ENCODE results near the gene DUSP28. TPM values are rescaled to one million over a fixed set of nuclear protein-coding genes. Genes with fewer than 3 reads are reported as not detected.

The DUSP28 gene
- total RNA-seq, 1 experiment from 2014 or later, result 2.3 TPM

GRCh38 chr2:240585681-240586197 lies 25.6 kb downstream of the DUSP28 start:
- no peaks in the 10 kb centered on the region for H3K27me3 Mint-ChIP-seq (ENCODE audit: low read depth)
- ChIA-PET CTCF (interaction anchor here (0.8 to 4.0 kb wide), 12 partner anchors 9 to 255 kb away, joined by 3 to 40 read pairs (median 6); partner anchors contain the start of genes ANKMY1 and RNPEPL1), POLR2A (interaction anchor here (0.6 to 1.4 kb wide), 4 partner anchors 19 to 1061 kb away, joined by 3 to 6 read pairs (median 5); partner anchors contain the start of gene DUSP28)
- no peak for TF ChIP-seq SOX15 (CRISPR knock-in tag; IDR thresholded peaks at IDR 0.05)
- TF ChIP-seq ETV6 (CRISPR knock-in tag; IDR thresholded peaks at IDR 0.05), result no peak
- peak; percentile 70; the same call in 1 of the 2 replicates for TF ChIP-seq FOXP1 (CRISPR knock-in tag; IDR thresholded peaks at IDR 0.05; ENCODE audit: borderline replicate concordance)
- H3K36me3 Mint-ChIP-seq, result no peaks in the 10 kb centered on the region; the same call in 1 of the 2 replicates
- H3K4me1 Mint-ChIP-seq, result peaks cover 32% of the 10 kb centered on the region
- ATAC-seq (no peak), DNase-seq (ENCODE audit: low spot score) (no peak)
- no peaks in the 10 kb centered on the region for H3K9me3 Mint-ChIP-seq
- peak overlapping the region; percentile 97 for H3K4me3 Mint-ChIP-seq
- peak overlapping the region; percentile 86 for H3K27ac Mint-ChIP-seq

GRCh38 chr2:240586198-240586918 lies 26.2 kb downstream of the DUSP28 start, which contains the start of gene CAPN10:
CAPN10 (plus strand) TSS chr2:240586734; CDS start chr2:240586912, 178 bp downstream.
- ATAC-seq (peak; percentile 82), DNase-seq (ENCODE audit: low spot score) (peak; percentile 97)
- CTCF ChIA-PET, result interaction anchor here (0.8 to 4.0 kb wide), 15 partner anchors 8 to 254 kb away, joined by 3 to 40 read pairs (median 5); partner anchors contain the start of genes ANKMY1 and RNPEPL1
- H3K4me3 Mint-ChIP-seq, result peak within 1 kb of the TSS; percentile 97
- H3K36me3 Mint-ChIP-seq, result no peaks in the 10 kb centered on the region
- POLR2A ChIA-PET, result interaction anchor here (0.6 to 1.5 kb wide), 7 partner anchors 12 to 1038 kb away, joined by 3 to 6 read pairs (median 4); partner anchors contain the start of genes DUSP28 and KIF1A
- no peaks in the 10 kb centered on the region for H3K27me3 Mint-ChIP-seq (ENCODE audit: low read depth)
- peaks cover 32% of the 10 kb centered on the region for H3K4me1 Mint-ChIP-seq
- H3K27ac Mint-ChIP-seq, result peak within 1 kb of the TSS; percentile 86
- H3K9me3 Mint-ChIP-seq, result no peaks in the 10 kb centered on the region
- 0 out of 2 replicates have a peak, but pooled peaks have one; percentile 21 for TF ChIP-seq ZNF219 (CRISPR knock-in tag; IDR thresholded peaks at IDR 0.05; ENCODE audit: borderline replicate concordance)
- TF ChIP-seq IRF2 (CRISPR knock-in tag; IDR thresholded peaks at IDR 0.05; ENCODE audit: borderline replicate concordance, low read depth), result no peak
- TF ChIP-seq, protein P1, sequence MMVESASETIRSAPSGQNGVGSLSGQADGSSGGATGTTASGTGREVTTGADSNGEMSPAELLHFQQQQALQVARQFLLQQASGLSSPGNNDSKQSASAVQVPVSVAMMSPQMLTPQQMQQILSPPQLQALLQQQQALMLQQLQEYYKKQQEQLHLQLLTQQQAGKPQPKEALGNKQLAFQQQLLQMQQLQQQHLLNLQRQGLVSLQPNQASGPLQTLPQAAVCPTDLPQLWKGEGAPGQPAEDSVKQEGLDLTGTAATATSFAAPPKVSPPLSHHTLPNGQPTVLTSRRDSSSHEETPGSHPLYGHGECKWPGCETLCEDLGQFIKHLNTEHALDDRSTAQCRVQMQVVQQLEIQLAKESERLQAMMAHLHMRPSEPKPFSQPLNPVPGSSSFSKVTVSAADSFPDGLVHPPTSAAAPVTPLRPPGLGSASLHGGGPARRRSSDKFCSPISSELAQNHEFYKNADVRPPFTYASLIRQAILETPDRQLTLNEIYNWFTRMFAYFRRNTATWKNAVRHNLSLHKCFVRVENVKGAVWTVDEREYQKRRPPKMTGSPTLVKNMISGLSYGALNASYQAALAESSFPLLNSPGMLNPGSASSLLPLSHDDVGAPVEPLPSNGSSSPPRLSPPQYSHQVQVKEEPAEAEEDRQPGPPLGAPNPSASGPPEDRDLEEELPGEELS (CRISPR knock-in tag; IDR thresholded peaks at IDR 0.05), result peak; percentile 23; the same call in 1 of the 2 replicates
- TF ChIP-seq GABPB1 (CRISPR knock-in tag; IDR thresholded peaks at IDR 0.05), result peak; percentile 91
- TF ChIP-seq ATF3 (CRISPR knock-in tag; conservative IDR thresholded peaks at IDR 0.05), result no peak
- TF ChIP-seq, protein P2, sequence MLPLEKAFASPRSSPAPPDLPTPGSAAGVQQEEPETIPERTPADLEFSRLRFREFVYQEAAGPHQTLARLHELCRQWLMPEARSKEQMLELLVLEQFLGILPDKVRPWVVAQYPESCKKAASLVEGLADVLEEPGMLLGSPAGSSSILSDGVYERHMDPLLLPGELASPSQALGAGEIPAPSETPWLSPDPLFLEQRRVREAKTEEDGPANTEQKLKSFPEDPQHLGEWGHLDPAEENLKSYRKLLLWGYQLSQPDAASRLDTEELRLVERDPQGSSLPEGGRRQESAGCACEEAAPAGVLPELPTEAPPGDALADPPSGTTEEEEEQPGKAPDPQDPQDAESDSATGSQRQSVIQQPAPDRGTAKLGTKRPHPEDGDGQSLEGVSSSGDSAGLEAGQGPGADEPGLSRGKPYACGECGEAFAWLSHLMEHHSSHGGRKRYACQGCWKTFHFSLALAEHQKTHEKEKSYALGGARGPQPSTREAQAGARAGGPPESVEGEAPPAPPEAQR (CRISPR knock-in tag; IDR thresholded peaks at IDR 0.05), result no peak
- peak; percentile 90 for TF ChIP-seq SP1 (CRISPR knock-in tag; conservative IDR thresholded peaks at IDR 0.05)
- TF ChIP-seq, protein P3, sequence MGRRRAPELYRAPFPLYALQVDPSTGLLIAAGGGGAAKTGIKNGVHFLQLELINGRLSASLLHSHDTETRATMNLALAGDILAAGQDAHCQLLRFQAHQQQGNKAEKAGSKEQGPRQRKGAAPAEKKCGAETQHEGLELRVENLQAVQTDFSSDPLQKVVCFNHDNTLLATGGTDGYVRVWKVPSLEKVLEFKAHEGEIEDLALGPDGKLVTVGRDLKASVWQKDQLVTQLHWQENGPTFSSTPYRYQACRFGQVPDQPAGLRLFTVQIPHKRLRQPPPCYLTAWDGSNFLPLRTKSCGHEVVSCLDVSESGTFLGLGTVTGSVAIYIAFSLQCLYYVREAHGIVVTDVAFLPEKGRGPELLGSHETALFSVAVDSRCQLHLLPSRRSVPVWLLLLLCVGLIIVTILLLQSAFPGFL (CRISPR knock-in tag; IDR thresholded peaks at IDR 0.05; ENCODE audit: borderline replicate concordance), result no peak
- no peak for TF ChIP-seq JAZF1 (CRISPR knock-in tag; IDR thresholded peaks at IDR 0.05)
- TF ChIP-seq TEAD4 (CRISPR knock-in tag; IDR thresholded peaks at IDR 0.05), result no peak
- TF ChIP-seq E2F5 (CRISPR knock-in tag; IDR thresholded peaks at IDR 0.05), result 0 out of 2 replicates have a peak, but pooled peaks have one; percentile 23
- no peak for TF ChIP-seq ZNF532 (CRISPR knock-in tag; IDR thresholded peaks at IDR 0.05; ENCODE audit: borderline replicate concordance)
- no peak for TF ChIP-seq JUN (CRISPR knock-in tag; IDR thresholded peaks at IDR 0.05)
- no peak for TF ChIP-seq MLX (CRISPR knock-in tag; IDR thresholded peaks at IDR 0.05)
- no peak for TF ChIP-seq TCF7 (CRISPR knock-in tag; IDR thresholded peaks at IDR 0.05; ENCODE audit: low read depth)
- TF ChIP-seq SMAD4 (CRISPR knock-in tag; IDR thresholded peaks at IDR 0.05), result no peak
- TF ChIP-seq TP53 (CRISPR knock-in tag; IDR thresholded peaks at IDR 0.05), result no peak
- TF ChIP-seq, protein P4, sequence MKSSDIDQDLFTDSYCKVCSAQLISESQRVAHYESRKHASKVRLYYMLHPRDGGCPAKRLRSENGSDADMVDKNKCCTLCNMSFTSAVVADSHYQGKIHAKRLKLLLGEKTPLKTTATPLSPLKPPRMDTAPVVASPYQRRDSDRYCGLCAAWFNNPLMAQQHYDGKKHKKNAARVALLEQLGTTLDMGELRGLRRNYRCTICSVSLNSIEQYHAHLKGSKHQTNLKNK (CRISPR knock-in tag; IDR thresholded peaks at IDR 0.05), result no peak
- TF ChIP-seq RORB (CRISPR knock-in tag; IDR thresholded peaks at IDR 0.05), result no peak

Data from WTC11 (cell line).